Activated naive CD8-positive, alpha-beta T cell treated with anti-CD3 and anti-CD28 coated beads, Interleukin-2, amount 10 ng/mL, durations not matched to agents 7 days and 5 days (primary cell): Measurements from ENCODE around the gene TTLL11. TPM values are rescaled to one million over a fixed set of nuclear protein-coding genes. Genes with fewer than 3 reads are reported as not detected.
"Not testable (repeated sequence)": the region's sequence is repeated elsewhere in the genome, so short reads cannot be mapped to it uniquely, and the experiment has no call there.

Experiments
- ATAC-seq: fragments of 150-1000 bp; cut with Tn5 transposase; one replicate; pipeline ENCODE4 v1.10.0; 2021; ENCODE audit warnings: low read depth, moderate library complexity
- POLR2A ChIA-PET: fragments of 350-600 bp; sonication (Branson Sonifier 250); formaldehyde crosslinking; loops from one replicate; lab custom pipeline; 2021; ENCODE audit warnings: antibody characterized with exemption; lab: Charles Lee
- DNase-seq: peaks from one replicate; pipeline ENCODE4 v3.0.0; 2021
- H3K27ac Mint-ChIP-seq: one replicate; pipeline ENCODE4 v1.8.0; 2022; ENCODE audit warnings: mild to moderate bottlenecking, mixed read lengths
- H3K27me3 Mint-ChIP-seq: one replicate; pipeline ENCODE4 v1.8.0; 2022; ENCODE audit warnings: mild to moderate bottlenecking, moderate library complexity, mixed read lengths
- H3K36me3 Mint-ChIP-seq: one replicate; pipeline ENCODE4 v1.8.0; 2021; ENCODE audit warnings: mild to moderate bottlenecking, mixed read lengths
- H3K4me1 Mint-ChIP-seq: one replicate; pipeline ENCODE4 v1.8.0; 2021; ENCODE audit warnings: mixed read lengths
- H3K4me3 Mint-ChIP-seq: one replicate; pipeline ENCODE4 v1.8.0; 2022; ENCODE audit warnings: mild to moderate bottlenecking, moderate library complexity, mixed read lengths
- H3K9me3 Mint-ChIP-seq: one replicate; pipeline ENCODE4 v1.8.0; 2021; ENCODE audit warnings: mixed read lengths
- total RNA-seq, 2 experiments: library from RNA; stranded (reverse); gene quantifications; one replicate each; pipeline ENCODE4 v1.2.3, GENCODE V29; 2021

The TTLL11 gene
- total RNA-seq, 2 experiments from 2014 or later, result 3.9 to 4.1 TPM

GRCh38 chr9:122000526-122000925, 92.6 kb downstream of the TTLL11 start:
- H3K9me3 Mint-ChIP-seq, POLR2A ChIA-PET, DNase-seq, H3K36me3 Mint-ChIP-seq, ATAC-seq, H3K27ac Mint-ChIP-seq, H3K4me1 Mint-ChIP-seq, H3K27me3 Mint-ChIP-seq, H3K4me3 Mint-ChIP-seq: not testable (repeated sequence)

GRCh38 chr9:121999556-121999955, 93.6 kb downstream of the TTLL11 start:
- no peaks in the 10 kb centered on the region for H3K9me3 Mint-ChIP-seq
- no peak overlapping the region for H3K27ac Mint-ChIP-seq
- H3K27me3 Mint-ChIP-seq, result no peaks in the 10 kb centered on the region
- H3K4me1 Mint-ChIP-seq, result peaks cover 5% of the 10 kb centered on the region
- ATAC-seq, result no peak
- POLR2A ChIA-PET, result no interaction called here
- DNase-seq, result no peak
- no peaks in the 10 kb centered on the region for H3K36me3 Mint-ChIP-seq
- no peak overlapping the region for H3K4me3 Mint-ChIP-seq

GRCh38 chr9:121998513-121999049, 94.5 kb downstream of the TTLL11 start:
- H3K4me1 Mint-ChIP-seq, result peaks cover 5% of the 10 kb centered on the region
- H3K36me3 Mint-ChIP-seq, result no peaks in the 10 kb centered on the region
- H3K4me3 Mint-ChIP-seq, result no peak overlapping the region
- H3K27ac Mint-ChIP-seq, result no peak overlapping the region
- no peaks in the 10 kb centered on the region for H3K27me3 Mint-ChIP-seq
- ATAC-seq (no peak), DNase-seq (no peak)
- no peaks in the 10 kb centered on the region for H3K9me3 Mint-ChIP-seq
- POLR2A ChIA-PET, result no interaction called here

GRCh38 chr9:121997791-121998190, 95.3 kb downstream of the TTLL11 start:
- H3K27me3 Mint-ChIP-seq, result no peaks in the 10 kb centered on the region

GRCh38 chr9:121996783-121997182, 96.3 kb downstream of the TTLL11 start:
- H3K4me3 Mint-ChIP-seq, result no peak overlapping the region
- no peak overlapping the region for H3K27ac Mint-ChIP-seq
- no peaks in the 10 kb centered on the region for H3K36me3 Mint-ChIP-seq
- no peak for ATAC-seq
- DNase-seq, result no peak
- H3K27me3 Mint-ChIP-seq, result no peaks in the 10 kb centered on the region
- H3K9me3 Mint-ChIP-seq, result no peaks in the 10 kb centered on the region
- H3K4me1 Mint-ChIP-seq, result peaks cover 5% of the 10 kb centered on the region
- POLR2A ChIA-PET, result no interaction called here

More at GRCh38 chr9:121997791-121998190, 95.3 kb downstream of the TTLL11 start:
- POLR2A ChIA-PET, result no interaction called here
- ATAC-seq (no peak), DNase-seq (no peak)
- no peaks in the 10 kb centered on the region for H3K36me3 Mint-ChIP-seq
- no peak overlapping the region for H3K27ac Mint-ChIP-seq
- H3K4me1 Mint-ChIP-seq, result peaks cover 5% of the 10 kb centered on the region
- no peaks in the 10 kb centered on the region for H3K9me3 Mint-ChIP-seq
- H3K4me3 Mint-ChIP-seq, result no peak overlapping the region

- Mint-ChIP-seq H3K27ac (no peak overlapping the region), H3K27me3 (no peaks in the 10 kb centered on the region), H3K4me1 (peaks cover 5% of the 10 kb centered on the region), H3K36me3 (no peaks in the 10 kb centered on the region), H3K4me3 (no peak overlapping the region), H3K9me3 (no peaks in the 10 kb centered on the region)
- no peak for ATAC-seq
- DNase-seq, result no peak
- POLR2A ChIA-PET, result no interaction called here
Observed at GRCh38 chr9:121995997-121996396, 97.1 kb downstream of the TTLL11 start.

- peak; percentile 37 for DNase-seq
- POLR2A ChIA-PET, result no interaction called here
- H3K4me1 Mint-ChIP-seq, result no peaks in the 10 kb centered on the region
- no peaks in the 10 kb centered on the region for H3K9me3 Mint-ChIP-seq
- H3K27me3 Mint-ChIP-seq, result no peaks in the 10 kb centered on the region
- no peak overlapping the region for H3K4me3 Mint-ChIP-seq
- no peak overlapping the region for H3K27ac Mint-ChIP-seq
- no peaks in the 10 kb centered on the region for H3K36me3 Mint-ChIP-seq
- peak; percentile 74 for ATAC-seq
Observed at GRCh38 chr9:121992571-121993212, 100.4 kb downstream of the TTLL11 start.

GRCh38 chr9:121991307-121991661, 101.8 kb downstream of the TTLL11 start:
- Mint-ChIP-seq H3K4me3 (no peak overlapping the region), H3K36me3 (no peaks in the 10 kb centered on the region), H3K4me1 (no peaks in the 10 kb centered on the region), H3K9me3 (no peaks in the 10 kb centered on the region), H3K27ac (no peak overlapping the region), H3K27me3 (no peaks in the 10 kb centered on the region)
- DNase-seq (no peak), ATAC-seq (no peak)
- POLR2A ChIA-PET, result no interaction called here

GRCh38 chr9:121990600-121991306, 102.4 kb downstream of the TTLL11 start:
- no peak for DNase-seq
- H3K27ac Mint-ChIP-seq, result no peak overlapping the region
- no peaks in the 10 kb centered on the region for H3K9me3 Mint-ChIP-seq
- H3K4me3 Mint-ChIP-seq, result no peak overlapping the region
- H3K4me1 Mint-ChIP-seq, result no peaks in the 10 kb centered on the region
- no peak for ATAC-seq
- no peaks in the 10 kb centered on the region for H3K36me3 Mint-ChIP-seq
- no peaks in the 10 kb centered on the region for H3K27me3 Mint-ChIP-seq
- POLR2A ChIA-PET, result no interaction called here

GRCh38 chr9:121989010-121989409, 104.1 kb downstream of the TTLL11 start:
- Mint-ChIP-seq H3K36me3 (no peaks in the 10 kb centered on the region), H3K4me3 (no peak overlapping the region), H3K4me1 (no peaks in the 10 kb centered on the region), H3K9me3 (no peaks in the 10 kb centered on the region), H3K27me3 (peaks cover 2% of the 10 kb centered on the region), H3K27ac (no peak overlapping the region)
- POLR2A ChIA-PET, result no interaction called here
- no peak for DNase-seq
- ATAC-seq, result no peak

GRCh38 chr9:121987314-121987713, 105.8 kb downstream of the TTLL11 start:
- POLR2A ChIA-PET, result no interaction called here
- no peak for DNase-seq
- no peaks in the 10 kb centered on the region for H3K9me3 Mint-ChIP-seq
- no peaks in the 10 kb centered on the region for H3K4me1 Mint-ChIP-seq
- no peak overlapping the region for H3K27ac Mint-ChIP-seq
- H3K36me3 Mint-ChIP-seq, result no peaks in the 10 kb centered on the region
- H3K4me3 Mint-ChIP-seq, result no peak overlapping the region
- peaks cover 2% of the 10 kb centered on the region for H3K27me3 Mint-ChIP-seq
- ATAC-seq, result no peak

- POLR2A ChIA-PET, result no interaction called here
- no peaks in the 10 kb centered on the region for H3K4me1 Mint-ChIP-seq
- H3K4me3 Mint-ChIP-seq, result no peak overlapping the region
- no peaks in the 10 kb centered on the region for H3K36me3 Mint-ChIP-seq
- peaks cover 2% of the 10 kb centered on the region for H3K27me3 Mint-ChIP-seq
- DNase-seq (no peak), ATAC-seq (no peak)
- H3K9me3 Mint-ChIP-seq, result peaks cover 5% of the 10 kb centered on the region
- no peak overlapping the region for H3K27ac Mint-ChIP-seq
Observed at GRCh38 chr9:121985792-121986494, 107.2 kb downstream of the TTLL11 start.

- no peaks in the 10 kb centered on the region for H3K36me3 Mint-ChIP-seq
Observed at GRCh38 chr9:121984726-121985402, 108.2 kb downstream of the TTLL11 start.

More at GRCh38 chr9:121984726-121985402, 108.2 kb downstream of the TTLL11 start:
- no peak overlapping the region for H3K4me3 Mint-ChIP-seq
- H3K27ac Mint-ChIP-seq, result no peak overlapping the region
- no peak for DNase-seq
- ATAC-seq, result no peak
- H3K9me3 Mint-ChIP-seq, result peaks cover 6% of the 10 kb centered on the region
- no peaks in the 10 kb centered on the region for H3K4me1 Mint-ChIP-seq
- peaks cover 2% of the 10 kb centered on the region for H3K27me3 Mint-ChIP-seq
- POLR2A ChIA-PET, result no interaction called here
